ENCODE data around the gene KIFC1. TPM values are rescaled to one million over a fixed set of nuclear protein-coding genes. Genes with fewer than 3 reads are reported as not detected.

KIFC1 gene
- total and polyA plus RNA-seq, 9 of the 15 experiments (the other 6 are each of a cell fraction or from before 2014, with no cell fraction given): 1.3 to 95.2 (median 76.9) TPM

GRCh38 chr6:33365206-33365971 lies 26.2 kb upstream of the KIFC1 start (continued):
- TF ChIP-seq DMBX1 (CRISPR knock-in tag; IDR thresholded peaks at IDR 0.05; ENCODE audit: borderline replicate concordance): peak; percentile 23; the same call in 1 of the 2 replicates
- TF ChIP-seq ZBTB2 (IDR thresholded peaks at IDR 0.05): 0 out of 2 replicates have a peak, but pooled peaks have one; percentile 4
- TF ChIP-seq ZFX (CRISPR knock-in tag; IDR thresholded peaks at IDR 0.05): peak; percentile 68

DNA sequence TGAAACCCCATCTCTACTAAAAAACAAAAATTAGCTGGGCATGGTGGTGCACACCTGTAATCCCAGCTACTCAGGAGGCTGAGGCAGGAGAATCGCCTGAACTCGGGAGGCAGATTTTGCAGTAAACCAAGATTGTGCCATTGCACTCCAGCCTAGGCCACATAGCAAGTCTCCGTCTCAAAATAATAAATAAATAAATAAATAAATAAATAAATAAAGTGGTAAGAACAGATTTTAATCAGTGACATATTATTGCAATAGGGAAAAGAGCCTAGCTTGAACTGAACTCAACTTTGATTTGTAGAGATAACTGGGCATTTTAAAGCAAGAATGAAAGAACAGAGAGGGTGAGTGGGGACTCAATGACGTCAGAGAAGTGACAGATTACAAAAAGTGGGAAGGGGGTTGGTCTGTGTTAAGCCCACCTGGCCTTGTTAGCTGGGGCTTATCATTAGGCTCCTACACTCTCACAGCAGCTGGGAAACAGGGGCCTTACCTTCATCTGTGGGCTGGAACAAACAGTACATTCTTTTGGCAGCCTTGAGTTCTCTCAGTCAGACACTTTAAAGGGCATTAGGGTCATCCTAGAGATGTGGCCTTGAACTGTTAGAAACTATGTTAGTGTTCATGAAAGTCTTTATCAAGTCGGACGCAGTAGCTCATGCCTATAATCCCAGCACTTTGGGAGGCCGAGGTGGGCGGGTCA lies 24.5 kb upstream of the KIFC1 start:
- Histone ChIP-seq H3K9me3 (replicated peaks; ENCODE audit: control insufficient read depth, insufficient read depth, low read depth, low read length) (no peaks in the 10 kb centered on the region), H3K36me3 (ENCODE audit: control insufficient read depth, insufficient read depth, low read length) (no peaks in the 10 kb centered on the region), H3K4me1 (replicated peaks in 1 of 2; ENCODE audit: control insufficient read depth in 2 of 2, insufficient read depth in 2 of 2, low read length in 2 of 2) (peaks cover 22 to 27% of the 10 kb centered on the region in 2 experiments), H2AFZ (ENCODE audit: low read depth, low read length) (peak overlapping the region; percentile 71), H3K9ac (ENCODE audit: insufficient read depth in 1 of 2, low read depth in 2 of 2, low read length in 2 of 2) (no peak overlapping the region), H3K27me3 (ENCODE audit: control insufficient read depth in 2 of 2, insufficient read depth in 2 of 2, low read length in 2 of 2) (no peaks in the 10 kb centered on the region), H3K4me2 (ENCODE audit: insufficient read depth, low read length) (no peak overlapping the region; the same call in 1 of the 2 replicates), H3K4me3 (no peak overlapping the region), H3K27ac (ENCODE audit: extremely low read depth, low read depth, low read length) (peak overlapping the region; percentile 55; the same call in 2 of the 3 replicates), H3K9me1 (ENCODE audit: control insufficient read depth, insufficient read depth, low read length) (no peaks in the 10 kb centered on the region), H4K20me1 (replicated peaks; ENCODE audit: control insufficient read depth, insufficient read depth, low read length) (no peaks in the 10 kb centered on the region), H3K79me2 (ENCODE audit: control insufficient read depth, insufficient read depth, low read length) (no peaks in the 10 kb centered on the region)
- peak; percentile 68 for FAIRE-seq
- ChIA-PET CTCF (ENCODE audit: low intra/inter-chr PET ratio) (interaction anchor here (0.6 kb wide), 1 partner anchor 15 kb away, joined by 4 read pairs; no protein-coding TSS in a partner anchor), POLR2A (interaction anchor here (0.6 to 1.4 kb wide), 4 partner anchors 12 to 117 kb away, joined by 3 to 4 read pairs (median 4); a partner anchor contains a TSS)
- 35% methylated on average over 8 of the region's 8 CpGs for WGBS (ENCODE audit: insufficient coverage, low coverage, missing lambda C conversion rate)
- in situ Hi-C loops (cut with MboI): no loop called here
- intact Hi-C loops (cut with micrococcal nuclease): no loop called here
- DNase-seq (ENCODE audit: extremely low read depth in 1 of 4, low spot score in 3 of 4): peak in 1 of 4 experiments; percentile 58
- no peak for ATAC-seq
- no TSS peak for BruUV-seq (replicated peaks)
- TF ChIP-seq ZNF395 (CRISPR knock-in tag; IDR thresholded peaks at IDR 0.05) (no peak), KDM1A (IDR thresholded peaks at IDR 0.05) (peak in 1 of 2 experiments; percentile 41; a peak in 2 of 4 replicates), SNIP1 (IDR thresholded peaks at IDR 0.05; ENCODE audit: low read depth) (no peak), STAG1 (CRISPR knock-in tag; IDR thresholded peaks at IDR 0.05; ENCODE audit: borderline replicate concordance) (no peak), MTF1 (CRISPR knock-in tag; IDR thresholded peaks at IDR 0.05; ENCODE audit: borderline replicate concordance) (no peak), IRF9 (tag; IDR thresholded peaks at IDR 0.05) (no peak), CREBBP (IDR thresholded peaks at IDR 0.05; ENCODE audit: low read depth, low read length) (no peak), NCOR1 (IDR thresholded peaks at IDR 0.05) (no peak), TAF15 (IDR thresholded peaks at IDR 0.05; ENCODE audit: low read depth, low read length) (no peak), MECOM (CRISPR knock-in tag; IDR thresholded peaks at IDR 0.05) (no peak), TEAD2 (tag; IDR thresholded peaks at IDR 0.05) (no peak), TCF7 (IDR thresholded peaks at IDR 0.05; ENCODE audit: borderline replicate concordance) (no peak), ESRRA (IDR thresholded peaks at IDR 0.05; ENCODE audit: borderline replicate concordance, low read depth) (peak; percentile 86)
